Thyroid gland (tissue), 4 donors: ENCODE data around the gene SBNO1. TPM values are rescaled to one million over a fixed set of nuclear protein-coding genes. Genes with fewer than 3 reads are reported as not detected.

Experiments used
- DNase-seq, 2 donors: peaks; one replicate each; pipeline ENCODE4 v3.0.0-alpha.2; 2019
- H3K27ac ChIP-seq, 3 donors: fragments of 200-600 bp; sonication (generic); 1 replicate in 2 of 3; 2 replicates in 1 of 3; pipeline ENCODE4 v1.5.1; 2016 to 2019; ENCODE audit warnings: mild to moderate bottlenecking in 1 of 3, moderate library complexity in 1 of 3
- H3K27me3 ChIP-seq: fragments of 200-600 bp; sonication (generic); one replicate; pipeline ENCODE4 v1.5.1; 2019
- H3K36me3 ChIP-seq, 2 donors: fragments of 200-600 bp; sonication (generic); one replicate each; pipeline ENCODE4 v1.5.1; 2016 to 2019
- H3K4me1 ChIP-seq, 2 donors: fragments of 200-600 bp; sonication (generic); one replicate each; pipeline ENCODE4 v1.5.1; 2017 to 2019
- H3K4me3 ChIP-seq, 3 donors: fragments of 200-600 bp; sonication (generic); replicated peaks in 1 of 3; 1 replicate in 2 of 3; 2 replicates in 1 of 3; pipeline ENCODE4 v1.5.1; 2016; ENCODE audit warnings: mild to moderate bottlenecking in 1 of 3
- H3K9me3 ChIP-seq: fragments of 200-600 bp; sonication (generic); one replicate; pipeline ENCODE4 v1.5.1; 2017
- POLR2A ChIP-seq, 2 donors: fragments of 450-650 bp; IDR thresholded peaks; one replicate each; pipeline ENCODE4 v1.6.1; 2017; ENCODE audit warnings: antibody characterized with exemption in 2 of 2, mild to moderate bottlenecking in 2 of 2, moderate library complexity in 1 of 2
- WGBS, 2 donors: methylation state at CpG; one replicate each; pipeline ENCODE4 v1.1.5; 2017; 5-methylcytosine and 5-hydroxymethylcytosine counted together
- intact Hi-C: fragments of 100-400 bp; cut with DNase I; formaldehyde crosslinking; loops from one replicate; pipeline ENCODE4 v1.15.1; 2023
- total RNA-seq, 4 donors: library from RNA; depleted of rRNA; stranded (reverse); fragments of >200 nt; gene quantifications; one replicate each; pipeline ENCODE4 v1.2.3, GENCODE V29; 2016
- TF ChIP-seq, protein P1 (sequence below), 6 experiments: fragments of 200-600 bp in 3 of 6; fragments of 450-650 bp in 3 of 6; sonication (generic) in 3 of 6; IDR thresholded peaks; one replicate each; pipeline ENCODE4 v1.5.1; 2016 to 2019; ENCODE audit warnings: antibody characterized with exemption in 6 of 6, mild to moderate bottlenecking in 2 of 6, inconsistent platforms in 1 of 6, moderate library complexity in 1 of 6

SBNO1 gene
- total RNA-seq, 4 donors from 2014 or later, result 32.4 to 50.3 (median 42.9) TPM

DNA sequence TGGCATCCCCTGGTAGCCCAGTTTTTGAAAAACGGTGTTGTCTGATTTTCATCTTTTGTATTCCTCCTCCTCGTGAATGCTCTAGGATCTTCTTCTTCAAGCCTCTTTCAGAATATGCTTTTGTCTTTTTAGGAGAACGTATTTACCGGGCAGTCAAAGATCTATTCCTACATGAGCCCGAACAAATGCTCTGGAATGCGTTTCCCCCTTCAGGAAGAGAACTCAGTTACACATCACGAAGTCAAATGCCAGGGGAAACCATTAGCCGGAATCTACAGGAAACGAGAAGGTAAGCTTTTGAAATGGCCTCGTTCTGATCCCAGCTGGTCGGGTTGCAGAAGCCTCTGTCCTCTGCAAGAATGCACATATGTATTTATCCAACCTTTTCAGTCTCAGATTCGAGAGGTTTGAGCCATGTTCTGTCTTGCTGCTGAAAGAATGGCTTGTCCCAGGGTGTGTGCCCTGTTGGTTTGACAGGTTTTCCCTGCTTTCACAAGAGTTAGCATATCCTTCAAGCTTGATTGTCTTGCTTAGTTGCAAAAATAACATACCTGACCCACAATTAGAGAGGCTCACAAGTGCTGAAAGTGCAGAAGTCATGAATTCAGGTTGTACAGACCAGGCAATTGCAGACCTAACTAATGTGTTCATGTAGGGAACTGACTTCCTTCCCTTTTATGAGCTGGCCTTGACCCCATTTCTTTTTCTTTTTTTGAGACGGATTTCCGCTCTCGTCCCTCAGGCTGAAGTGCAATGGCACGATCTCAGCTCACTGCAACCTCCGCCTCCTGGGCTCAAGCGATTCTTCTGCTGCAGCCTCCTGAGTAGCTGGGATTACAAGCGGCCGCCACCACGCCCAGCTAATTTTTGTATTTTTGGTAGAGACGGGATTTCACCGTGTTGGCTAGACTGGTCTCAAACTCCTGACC is 26.1 kb upstream of the SBNO1 start:
- Histone ChIP-seq H3K4me3 (peak overlapping the region in 1 of 3 donors; percentile 54), H3K36me3 (peaks cover 26 to 28% of the 10 kb centered on the region in 2 donors), H3K27ac (peak overlapping the region; percentile 85 to 86 (median 85)), H3K4me1 (peaks cover 36 to 38% of the 10 kb centered on the region in 2 donors), H3K9me3 (no peaks in the 10 kb centered on the region), H3K27me3 (no peaks in the 10 kb centered on the region)
- intact Hi-C loops, result no loop called here
- WGBS, 2 donors, result 33 to 34% methylated on average over 23 of the region's 23 CpGs
- DNase-seq, result peak; percentile 73 to 79
- TF ChIP-seq POLR2A (IDR thresholded peaks at IDR 0.05), result peak in 1 of 2 donors; percentile 78
- TF ChIP-seq, protein P1, sequence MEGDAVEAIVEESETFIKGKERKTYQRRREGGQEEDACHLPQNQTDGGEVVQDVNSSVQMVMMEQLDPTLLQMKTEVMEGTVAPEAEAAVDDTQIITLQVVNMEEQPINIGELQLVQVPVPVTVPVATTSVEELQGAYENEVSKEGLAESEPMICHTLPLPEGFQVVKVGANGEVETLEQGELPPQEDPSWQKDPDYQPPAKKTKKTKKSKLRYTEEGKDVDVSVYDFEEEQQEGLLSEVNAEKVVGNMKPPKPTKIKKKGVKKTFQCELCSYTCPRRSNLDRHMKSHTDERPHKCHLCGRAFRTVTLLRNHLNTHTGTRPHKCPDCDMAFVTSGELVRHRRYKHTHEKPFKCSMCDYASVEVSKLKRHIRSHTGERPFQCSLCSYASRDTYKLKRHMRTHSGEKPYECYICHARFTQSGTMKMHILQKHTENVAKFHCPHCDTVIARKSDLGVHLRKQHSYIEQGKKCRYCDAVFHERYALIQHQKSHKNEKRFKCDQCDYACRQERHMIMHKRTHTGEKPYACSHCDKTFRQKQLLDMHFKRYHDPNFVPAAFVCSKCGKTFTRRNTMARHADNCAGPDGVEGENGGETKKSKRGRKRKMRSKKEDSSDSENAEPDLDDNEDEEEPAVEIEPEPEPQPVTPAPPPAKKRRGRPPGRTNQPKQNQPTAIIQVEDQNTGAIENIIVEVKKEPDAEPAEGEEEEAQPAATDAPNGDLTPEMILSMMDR (IDR thresholded peaks at IDR 0.05), result peak in 2 of 6 experiments; percentile 10 to 16

DNA sequence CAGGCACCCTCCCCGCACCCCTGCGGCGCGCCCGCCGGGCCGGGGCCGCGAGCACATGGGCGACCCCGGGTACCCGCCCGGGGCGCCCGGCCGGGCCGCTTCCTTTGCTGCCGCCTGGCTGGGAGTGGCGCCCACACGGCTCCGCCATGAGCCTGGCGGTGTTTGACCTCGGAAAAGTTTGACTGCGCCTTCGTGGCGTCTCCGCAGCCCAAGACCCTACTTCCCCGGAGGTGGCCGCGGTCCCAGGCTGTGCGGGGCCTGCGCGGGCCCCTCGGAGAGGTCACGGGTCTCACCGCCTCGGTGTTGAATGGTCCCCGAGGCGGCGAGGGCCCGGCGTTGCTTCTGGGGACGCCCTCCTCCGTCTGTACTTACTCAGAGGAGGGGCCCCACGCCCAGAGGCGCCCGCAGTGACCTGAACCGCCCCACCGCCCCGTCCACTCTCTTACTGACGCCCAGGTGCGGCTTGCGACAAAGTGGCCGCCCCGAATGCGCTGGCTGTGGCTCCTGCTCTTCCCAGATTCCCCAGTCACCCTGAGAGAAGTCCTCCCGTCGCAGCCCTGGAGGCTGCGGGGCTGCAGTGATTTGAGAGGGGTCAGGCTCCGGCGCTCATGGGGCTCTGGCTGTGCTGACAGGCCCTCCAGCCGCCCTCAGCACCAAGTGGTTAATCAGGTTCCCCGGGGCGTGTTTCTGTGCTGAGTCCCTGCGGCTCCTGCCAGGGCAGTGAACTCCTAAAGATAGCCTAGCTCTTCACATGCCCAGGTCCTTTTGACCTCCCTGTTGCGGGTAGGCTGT is 25.1 kb upstream of the SBNO1 start:
- no peaks in the 10 kb centered on the region for H3K27me3 ChIP-seq
- 0% methylated on average over 2 to 5 of the region's 66 CpGs for whole genome bisulfite sequencing, 2 donors
- intact Hi-C loops, result loop anchor here (5.0 to 10.0 kb wide), 2 partner anchors 45 to 193 kb away; partner anchors contain the start of genes RILPL2 and TMED2
- H3K9me3 ChIP-seq, result no peaks in the 10 kb centered on the region
- peak; percentile 88 to 90 for DNase-seq
- TF ChIP-seq, protein P1 (IDR thresholded peaks at IDR 0.05), result peak in 1 of 6 experiments; percentile 3
- peak in 1 of 2 donors; percentile 53 for TF ChIP-seq POLR2A (IDR thresholded peaks at IDR 0.05)
- peaks cover 16 to 18% of the 10 kb centered on the region in 2 donors for H3K36me3 ChIP-seq
- H3K4me3 ChIP-seq, result peak overlapping the region; percentile 44 to 75 (median 54)
- peaks cover 40 to 43% of the 10 kb centered on the region in 2 donors for H3K4me1 ChIP-seq
- peak overlapping the region; percentile 85 to 86 (median 85) for H3K27ac ChIP-seq

DNA sequence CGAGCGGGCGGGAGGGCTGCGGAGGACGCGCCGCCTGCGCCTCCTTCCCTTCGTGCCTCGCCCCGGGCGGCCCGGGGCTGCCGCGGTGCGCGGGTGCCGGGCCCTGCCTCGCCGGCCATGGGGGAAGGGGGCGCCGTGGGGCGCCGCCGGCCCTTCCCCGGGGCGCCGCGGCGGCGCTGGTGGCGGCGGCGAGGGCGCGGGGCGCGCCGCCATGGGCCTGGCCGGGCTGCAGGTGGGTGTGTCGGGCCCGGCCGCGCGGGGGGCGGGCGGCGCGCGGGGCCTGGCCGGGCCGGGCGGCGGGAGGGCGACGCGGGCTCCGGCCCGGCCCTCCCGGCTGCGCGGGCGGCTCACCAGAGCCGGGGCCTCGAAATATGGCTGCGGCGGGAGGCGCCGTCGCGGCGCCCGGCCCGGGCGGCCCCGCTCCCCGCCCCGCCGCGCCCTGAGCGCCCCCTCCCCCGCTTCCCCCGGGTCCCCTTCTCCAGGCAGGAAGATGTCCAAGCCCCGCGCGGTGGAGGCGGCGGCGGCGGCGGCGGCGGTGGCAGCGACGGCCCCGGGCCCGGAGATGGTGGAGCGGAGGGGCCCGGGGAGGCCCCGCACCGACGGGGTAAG is 24.4 kb upstream of the SBNO1 start:
- Histone ChIP-seq H3K36me3 (peaks cover 11 to 14% of the 10 kb centered on the region in 2 donors), H3K27ac (peak overlapping the region; percentile 85 to 86 (median 85)), H3K4me3 (peak overlapping the region in 2 of 3 donors; percentile 44 to 54), H3K27me3 (no peaks in the 10 kb centered on the region), H3K9me3 (no peaks in the 10 kb centered on the region), H3K4me1 (peaks cover 43 to 46% of the 10 kb centered on the region in 2 donors)
- intact Hi-C loops, result loop anchor here (5.0 to 10.0 kb wide), 2 partner anchors 46 to 193 kb away; partner anchors contain the start of genes RILPL2 and TMED2
- TF ChIP-seq, protein P1 (IDR thresholded peaks at IDR 0.05), result no peak
- TF ChIP-seq POLR2A (IDR thresholded peaks at IDR 0.05), result peak in 1 of 2 donors; percentile 67
- no peak for DNase-seq
- WGBS, 2 donors, result no CpG with 5 or more reads among the region's 102 CpGs

DNA sequence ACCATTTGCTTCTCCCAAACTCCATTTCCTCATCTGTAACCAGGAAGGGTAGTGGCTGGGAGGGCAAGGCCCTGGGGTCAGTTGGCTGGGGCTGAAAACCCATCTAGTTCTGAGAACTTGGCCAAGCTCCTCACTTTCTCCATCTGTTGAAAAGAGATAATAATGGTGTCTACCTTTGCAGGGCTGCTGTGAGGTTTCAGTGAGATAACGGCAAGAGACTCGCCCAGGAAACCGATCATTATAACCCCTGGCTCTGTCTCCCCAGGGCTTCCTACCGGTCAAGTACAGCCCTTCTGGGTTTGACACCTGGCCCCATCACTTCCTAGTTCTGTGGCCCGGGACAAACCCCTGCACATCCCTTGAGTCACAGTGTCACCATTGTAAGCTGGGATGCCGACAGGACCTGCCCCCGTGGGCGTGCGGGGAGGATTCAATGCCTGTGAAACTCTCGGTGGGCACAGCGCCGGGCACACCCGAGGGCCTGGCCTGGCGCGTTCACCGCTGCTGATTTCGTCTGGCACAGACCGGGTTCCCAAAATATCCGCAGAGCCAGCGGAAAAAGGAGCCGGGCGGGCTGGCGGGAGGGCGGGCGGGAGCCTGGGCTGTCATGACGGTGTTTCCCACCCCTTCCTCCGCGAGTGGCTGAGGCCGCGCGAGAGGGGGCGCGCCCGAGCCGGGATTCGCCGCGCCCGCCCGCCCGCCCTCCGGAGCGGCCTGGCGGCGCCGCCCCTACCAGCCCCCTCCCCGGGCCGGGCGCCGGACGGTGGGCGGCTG is 23.7 kb upstream of the SBNO1 start:
- peak; percentile 78 to 82 for DNase-seq
- H3K9me3 ChIP-seq, result no peaks in the 10 kb centered on the region
- no peaks in the 10 kb centered on the region for H3K27me3 ChIP-seq
- intact Hi-C loops, result loop anchor here (5.0 to 10.0 kb wide), 2 partner anchors 46 to 194 kb away; partner anchors contain the start of genes RILPL2 and TMED2
- 7 to 9% methylated on average over 3 to 11 of the region's 52 CpGs for WGBS, 2 donors
- H3K4me1 ChIP-seq, result peaks cover 43 to 46% of the 10 kb centered on the region in 2 donors
- peak overlapping the region; percentile 78 to 86 (median 81) for H3K27ac ChIP-seq
- H3K36me3 ChIP-seq, result peaks cover 11 to 14% of the 10 kb centered on the region in 2 donors
- TF ChIP-seq, protein P1 (IDR thresholded peaks at IDR 0.05), result peak in 1 of 6 experiments; percentile 32
- no peak for TF ChIP-seq POLR2A (IDR thresholded peaks at IDR 0.05)
- peak overlapping the region in 2 of 3 donors; percentile 42 to 46 for H3K4me3 ChIP-seq
